GM23248 (cell line): Measurements from ENCODE around the gene RND1. TPM values are rescaled to one million over a fixed set of nuclear protein-coding genes. Genes with fewer than 3 reads are reported as not detected.
"Not testable (repeated sequence)": the region's sequence is repeated elsewhere in the genome, so short reads cannot be mapped to it uniquely, and the experiment has no call there.

Experiments used
- DNase-seq: peaks from one replicate; pipeline ENCODE4 v3.0.0-alpha.2; 2015
- H2AFZ ChIP-seq: fragments of 200-600 bp; sonication (generic); 2 replicates; pipeline ENCODE4 v1.6.1; 2016; ENCODE audit warnings: antibody characterized with exemption
- H3F3A ChIP-seq: fragments of 200-600 bp; sonication (generic); 2 replicates; pipeline ENCODE4 v1.6.1; 2016; ENCODE audit warnings: mild to moderate bottlenecking, antibody characterized with exemption, mixed run types; ENCODE audit not compliant: insufficient read depth
- H3K27ac ChIP-seq: fragments of 200-600 bp; sonication (generic); 2 replicates; pipeline ENCODE4 v1.5.1; 2016; ENCODE audit warnings: mild to moderate bottlenecking
- H3K27me3 ChIP-seq: fragments of 200-600 bp; sonication (generic); replicated peaks from 2 replicates; pipeline ENCODE4 v1.6.1; 2016; ENCODE audit warnings: mild to moderate bottlenecking; ENCODE audit not compliant: insufficient read depth
- H3K36me3 ChIP-seq: fragments of 200-600 bp; sonication (generic); 2 replicates; pipeline ENCODE4 v1.6.1; 2016; ENCODE audit warnings: low read depth, mild to moderate bottlenecking
- H3K4me1 ChIP-seq: fragments of 200-600 bp; sonication (generic); 2 replicates; pipeline ENCODE4 v1.6.1; 2016; ENCODE audit warnings: mild to moderate bottlenecking; ENCODE audit not compliant: insufficient read depth
- H3K4me2 ChIP-seq: fragments of 200-600 bp; sonication (generic); one replicate; pipeline ENCODE4 v1.6.1; 2016; ENCODE audit warnings: mild to moderate bottlenecking; ENCODE audit not compliant: unreplicated experiment
- H3K4me3 ChIP-seq: fragments of 200-600 bp; sonication (generic); 2 replicates; pipeline ENCODE4 v1.5.1; 2016; ENCODE audit warnings: mild to moderate bottlenecking
- H3K79me2 ChIP-seq: fragments of 200-600 bp; sonication (generic); 2 replicates; pipeline ENCODE4 v1.6.1; 2016; ENCODE audit warnings: mild to moderate bottlenecking; ENCODE audit not compliant: insufficient read depth
- H3K9ac ChIP-seq: fragments of 200-600 bp; sonication (generic); 2 replicates; pipeline ENCODE4 v1.6.1; 2016; ENCODE audit warnings: mild to moderate bottlenecking
- H3K9me2 ChIP-seq: fragments of 200-600 bp; sonication (generic); 2 replicates; pipeline ENCODE4 v1.6.1; 2016; ENCODE audit warnings: mixed run types, mild to moderate bottlenecking, moderate library complexity; ENCODE audit not compliant: insufficient read depth
- H3K9me3 ChIP-seq: fragments of 200-600 bp; sonication (generic); one replicate; pipeline ENCODE4 v1.6.1; 2017; ENCODE audit warnings: low read depth
- H4K20me1 ChIP-seq: fragments of 200-600 bp; sonication (generic); 2 replicates; pipeline ENCODE4 v1.6.0; 2016; ENCODE audit not compliant: insufficient read depth
- EZH2 ChIP-seq: fragments of 200-600 bp; sonication (generic); IDR thresholded peaks from 2 replicates; pipeline ENCODE4 v1.6.1; 2018; ENCODE audit warnings: antibody characterized with exemption, mild to moderate bottlenecking; ENCODE audit not compliant: insufficient read depth, poor library complexity, severe bottlenecking
- EZH2phosphoT487 ChIP-seq: fragments of 200-600 bp; sonication (generic); IDR thresholded peaks from 2 replicates; pipeline ENCODE4 v1.6.1; 2018; ENCODE audit warnings: antibody characterized with exemption, moderate library complexity, mild to moderate bottlenecking, low read depth; ENCODE audit not compliant: insufficient read depth
- WGBS, 2 experiments: methylation state at CpG; one replicate each; pipeline ENCODE4 v1.1.6; 2015 to 2017; ENCODE audit warnings: low lambda C conversion rate in 2 of 2, low coverage in 1 of 2; ENCODE audit errors: missing lambda C conversion rate in 2 of 2; 5-methylcytosine and 5-hydroxymethylcytosine counted together
- in situ Hi-C: fragments of 300-500 bp; cut with MboI; formaldehyde crosslinking; loops from 2 replicates; pipeline ENCODE4 v1.15.0; 2020
- polyA plus RNA-seq: library from polyadenylated mRNA; unstranded; fragments of >200 nt; fragmentation: Nextera tagmentation; extraction: Ambion mirVana; gene quantifications from 2 replicates; pipeline ENCODE4 v1.2.1, GENCODE V29; 2016
- total RNA-seq: library from RNA; depleted of rRNA; stranded (reverse); fragments of >200 nt; shearing (Covaris generic); gene quantifications from 2 replicates; pipeline ENCODE4 v1.2.3, GENCODE V29; 2014

RND1 gene
- total and polyA plus RNA-seq, 2 experiments from 2014 or later, result 0.32 TPM; not detected in 1

DNA sequence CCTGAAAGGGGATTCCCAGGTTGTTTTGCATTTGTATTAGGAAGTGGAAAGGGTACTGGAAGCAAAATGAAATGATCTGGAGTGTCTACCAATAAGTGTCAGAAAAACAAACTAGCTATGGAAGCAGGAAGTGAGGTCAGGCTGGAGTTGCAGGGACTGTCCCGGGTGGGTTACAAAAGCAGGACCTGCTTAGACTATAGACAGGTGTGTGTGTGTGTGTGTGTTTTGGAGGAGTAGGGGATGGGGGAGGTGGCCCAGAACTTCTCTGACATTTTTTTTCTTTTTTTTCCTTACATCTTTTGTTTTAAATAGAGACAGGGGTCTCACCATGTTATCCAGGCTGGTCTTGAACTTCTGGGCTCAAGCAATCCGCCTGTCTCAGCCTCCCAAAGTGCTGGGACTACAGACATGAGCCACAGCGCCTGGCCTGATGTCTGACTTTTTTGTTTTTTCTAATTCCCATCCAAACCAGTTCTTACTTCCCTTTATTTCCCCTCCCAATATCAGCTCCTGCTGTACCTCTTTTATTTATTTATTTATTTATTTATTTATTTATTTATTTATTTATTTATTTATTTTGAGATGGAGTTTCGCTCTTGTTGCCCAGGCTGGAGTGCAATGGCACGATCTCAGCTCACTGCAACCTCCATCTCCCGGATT, 512 bp upstream of the RND1 start:
- H3K9me2 ChIP-seq, result no peaks in the 10 kb centered on the region
- WGBS, 2 experiments, result 57 to 58% methylated on average over 6 of the region's 6 CpGs
- no peaks in the 10 kb centered on the region for H3K36me3 ChIP-seq
- no peak overlapping the region for H3K27ac ChIP-seq
- TF ChIP-seq EZH2 (no peak), EZH2phosphoT487 (no peak)
- H3K27me3 ChIP-seq, result peaks cover 30% of the 10 kb centered on the region
- DNase-seq, result no peak
- no peaks in the 10 kb centered on the region for H3K4me1 ChIP-seq
- peak overlapping the region; percentile 77 for H3K4me3 ChIP-seq
- no peaks in the 10 kb centered on the region for H3F3A ChIP-seq
- peak overlapping the region; percentile 77 for H3K4me2 ChIP-seq
- H3K9ac ChIP-seq, result peak overlapping the region; percentile 42; the same call in 1 of the 2 replicates
- in situ Hi-C loops, result no loop called here
- H2AFZ ChIP-seq, result peak overlapping the region; percentile 83
- no peaks in the 10 kb centered on the region for H3K79me2 ChIP-seq
- H4K20me1 ChIP-seq, result no peaks in the 10 kb centered on the region
- H3K9me3 ChIP-seq, result no peaks in the 10 kb centered on the region

DNA sequence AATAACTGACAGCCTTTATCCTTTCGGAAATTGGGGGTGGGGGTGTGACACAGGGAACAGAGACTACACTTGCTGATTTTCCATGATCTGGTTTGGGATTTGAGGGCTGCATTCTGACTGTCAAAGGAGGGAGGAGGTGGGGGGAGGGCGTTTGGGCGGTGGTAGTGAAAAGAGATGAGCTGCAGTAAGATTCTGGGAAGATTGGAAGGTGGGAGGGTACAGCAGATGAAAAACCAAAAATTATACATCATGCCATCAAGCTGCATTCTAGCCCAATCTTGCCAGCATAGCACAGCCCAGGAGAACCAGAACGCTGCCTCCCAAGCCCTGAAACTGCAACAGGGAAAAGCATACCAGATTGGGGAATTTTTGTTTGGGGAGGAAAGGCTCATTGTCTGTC, 2.4 kb downstream of the RND1 start:
- in situ Hi-C loops, result no loop called here
- Histone ChIP-seq H3K4me1 (no peaks in the 10 kb centered on the region), H3F3A (no peaks in the 10 kb centered on the region), H3K9ac (no peak overlapping the region), H3K79me2 (no peaks in the 10 kb centered on the region), H4K20me1 (no peaks in the 10 kb centered on the region), H3K4me3 (no peak overlapping the region), H3K9me2 (no peaks in the 10 kb centered on the region), H3K36me3 (no peaks in the 10 kb centered on the region), H3K4me2 (no peak overlapping the region), H3K9me3 (no peaks in the 10 kb centered on the region), H3K27ac (no peak overlapping the region), H2AFZ (no peak overlapping the region), H3K27me3 (peaks cover 30% of the 10 kb centered on the region)
- no peak for TF ChIP-seq EZH2
- TF ChIP-seq EZH2phosphoT487, result no peak
- 14 to 17% methylated on average over 4 of the region's 4 CpGs for WGBS, 2 experiments
- DNase-seq, result no peak

DNA sequence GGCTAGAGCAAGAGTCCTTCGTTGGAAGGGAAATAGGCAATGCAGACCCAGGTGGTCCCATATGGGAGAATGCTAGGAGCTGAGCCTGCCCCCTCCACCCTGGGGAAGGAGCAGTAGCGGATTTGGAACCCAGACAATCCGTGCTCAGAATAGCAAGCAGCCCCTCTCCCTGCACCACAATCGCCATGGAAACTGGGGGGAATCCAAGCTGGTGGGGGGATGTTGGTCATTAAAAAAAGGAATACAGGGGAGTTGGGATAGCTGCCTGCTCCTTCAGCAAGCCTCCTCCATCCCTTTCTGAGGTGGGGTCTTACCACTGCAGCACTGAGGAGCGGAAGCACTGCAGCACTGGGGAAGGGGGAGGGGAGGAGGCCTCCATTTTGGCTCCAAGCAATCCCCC, 2.9 kb downstream of the RND1 start:
- H3K36me3 ChIP-seq, result no peaks in the 10 kb centered on the region
- peaks cover 30% of the 10 kb centered on the region for H3K27me3 ChIP-seq
- WGBS, 2 experiments, result 15 to 19% methylated on average over 5 of the region's 5 CpGs
- in situ Hi-C loops, result no loop called here
- TF ChIP-seq EZH2phosphoT487, result no peak
- no peak for TF ChIP-seq EZH2
- H3K4me3 ChIP-seq, result no peak overlapping the region
- no peaks in the 10 kb centered on the region for H4K20me1 ChIP-seq
- H3K9me2 ChIP-seq, result no peaks in the 10 kb centered on the region
- no peaks in the 10 kb centered on the region for H3K79me2 ChIP-seq
- H3K27ac ChIP-seq, result no peak overlapping the region
- no peak overlapping the region for H2AFZ ChIP-seq
- no peak for DNase-seq
- H3F3A ChIP-seq, result no peaks in the 10 kb centered on the region
- no peaks in the 10 kb centered on the region for H3K4me1 ChIP-seq
- H3K9ac ChIP-seq, result no peak overlapping the region
- no peaks in the 10 kb centered on the region for H3K9me3 ChIP-seq
- H3K4me2 ChIP-seq, result no peak overlapping the region

DNA sequence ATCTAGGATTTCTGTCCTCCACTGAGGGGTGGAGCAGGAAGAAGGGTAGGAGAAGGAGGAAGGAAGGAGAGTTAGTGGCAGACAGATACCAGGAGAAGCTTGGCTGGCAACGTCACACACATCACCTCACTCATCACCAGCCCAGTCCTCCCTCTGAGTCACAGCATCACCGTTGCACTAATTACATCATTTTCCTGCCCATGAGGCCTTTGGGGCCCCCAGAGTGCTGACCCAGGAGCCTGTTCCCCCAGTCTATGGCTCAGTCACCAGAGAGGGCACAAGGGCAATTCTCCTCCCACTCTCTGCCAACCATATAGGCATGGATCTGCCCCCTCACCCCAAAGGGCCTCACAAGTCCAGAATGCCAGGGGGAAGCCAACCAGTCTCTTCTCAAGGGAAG, 4.6 kb downstream of the RND1 start:
- no peaks in the 10 kb centered on the region for H3K9me3 ChIP-seq
- no peak overlapping the region for H3K27ac ChIP-seq
- H4K20me1 ChIP-seq, result no peaks in the 10 kb centered on the region
- no peaks in the 10 kb centered on the region for H3K4me1 ChIP-seq
- no peak overlapping the region for H3K9ac ChIP-seq
- no peaks in the 10 kb centered on the region for H3K9me2 ChIP-seq
- no peaks in the 10 kb centered on the region for H3K36me3 ChIP-seq
- DNase-seq, result peak; percentile 33
- no peak overlapping the region for H2AFZ ChIP-seq
- no peak overlapping the region for H3K4me2 ChIP-seq
- WGBS, 2 experiments, result 21 to 25% methylated on average over 2 of the region's 2 CpGs
- peaks cover 30% of the 10 kb centered on the region for H3K27me3 ChIP-seq
- TF ChIP-seq EZH2phosphoT487 (no peak), EZH2 (no peak)
- in situ Hi-C loops, result no loop called here
- no peak overlapping the region for H3K4me3 ChIP-seq
- H3K79me2 ChIP-seq, result no peaks in the 10 kb centered on the region
- H3F3A ChIP-seq, result no peaks in the 10 kb centered on the region

DNA sequence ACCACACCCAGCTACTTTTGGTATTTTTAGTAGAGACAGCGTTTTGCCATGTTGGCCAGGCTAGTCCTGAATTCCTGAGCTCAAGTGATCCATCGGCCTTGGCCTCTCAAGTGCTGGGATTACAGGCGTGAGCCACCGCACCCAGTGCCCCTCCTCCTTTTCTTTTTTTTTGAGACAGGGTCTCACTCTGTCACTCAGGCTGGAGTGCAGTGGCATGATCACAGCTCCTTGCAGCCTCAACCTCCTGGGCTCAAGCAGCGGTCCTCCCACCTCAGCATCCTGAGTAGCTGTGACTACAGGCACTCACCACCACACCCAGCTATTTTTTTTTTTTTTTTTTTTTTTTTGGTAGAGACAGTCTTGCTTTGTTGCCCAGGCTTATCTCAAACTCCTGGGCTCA, 5.4 kb downstream of the RND1 start:
- H3K9me2 ChIP-seq, H3K9me3 ChIP-seq, H3F3A ChIP-seq, H3K27ac ChIP-seq, H3K4me3 ChIP-seq, H3K4me2 ChIP-seq, DNase-seq, in situ Hi-C loops, H2AFZ ChIP-seq, H4K20me1 ChIP-seq, H3K4me1 ChIP-seq, H3K36me3 ChIP-seq, H3K79me2 ChIP-seq, H3K9ac ChIP-seq: not testable (repeated sequence)
- peaks cover 29% of the 10 kb centered on the region for H3K27me3 ChIP-seq
- 64 to 77% methylated on average over 4 to 5 of the region's 5 CpGs for WGBS, 2 experiments
